ENCODE results near the gene CECR2.

Gene CECR2

DNA sequence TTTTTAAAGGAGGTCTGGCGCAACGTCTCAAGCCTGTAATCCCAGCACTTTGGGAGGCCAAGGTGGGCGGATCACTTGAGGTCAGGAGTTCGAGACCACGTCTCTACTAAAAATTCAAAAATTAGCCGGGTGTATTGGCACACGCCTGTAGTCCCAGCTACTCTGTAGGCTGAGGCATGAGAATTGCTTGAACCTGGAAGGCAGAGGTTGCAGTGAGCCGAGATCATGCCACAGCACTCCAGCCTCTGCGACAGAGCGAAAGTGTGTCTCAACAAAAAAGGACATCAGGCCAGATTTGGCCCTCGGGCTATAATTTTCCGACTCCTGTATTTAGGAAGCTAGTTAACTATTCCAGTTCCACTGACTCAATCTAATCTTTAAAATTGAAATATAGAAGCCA is 115.3 kb downstream of the CECR2 start:
- Histone ChIP-seq H3K4me3 (replicated peaks; ENCODE audit: insufficient read depth, low read length) (no peak overlapping the region), H3K27ac (replicated peaks) (no peak overlapping the region), H3K27me3 (ENCODE audit: insufficient read depth, poor library complexity, severe bottlenecking) (no peaks in the 10 kb centered on the region)
- DNase-seq (ENCODE audit: low read depth in 1 of 2, low spot score in 1 of 2) = no peak
- no peak for TF ChIP-seq REST (IDR thresholded peaks at IDR 0.05; ENCODE audit: insufficient replicate concordance, low read depth)
- TF ChIP-seq GABPA (IDR thresholded peaks at IDR 0.05; ENCODE audit: low read depth) = no peak
- TF ChIP-seq CTCF (IDR thresholded peaks at IDR 0.05; ENCODE audit: insufficient read depth, low read length) = no peak
- TF ChIP-seq SPI1 (IDR thresholded peaks at IDR 0.05; ENCODE audit: borderline replicate concordance, low read depth) = no peak
- no peak for TF ChIP-seq POLR2AphosphoS5 (IDR thresholded peaks at IDR 0.05; ENCODE audit: low read depth)

DNA sequence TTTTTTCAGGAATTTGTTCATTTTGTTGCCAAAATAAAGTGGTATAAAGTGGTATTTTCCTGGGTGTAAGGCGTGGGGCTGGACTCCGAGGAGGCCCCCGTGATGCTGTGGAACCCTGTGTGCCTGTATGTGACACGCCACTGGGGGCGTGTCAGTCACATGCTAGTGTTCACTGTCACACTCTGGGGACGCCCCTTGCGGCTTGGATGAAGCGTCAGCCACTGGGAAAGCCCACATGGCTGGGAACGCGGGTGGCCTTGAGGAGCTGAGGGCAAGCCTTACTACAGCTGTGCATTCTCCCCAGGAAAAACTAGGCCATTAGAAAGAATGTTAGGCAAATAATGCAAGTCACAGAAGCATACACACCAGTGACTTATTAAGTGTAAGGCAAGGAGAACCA is 117.1 kb downstream of the CECR2 start:
- Histone ChIP-seq H3K27ac (replicated peaks) (no peak overlapping the region), H3K4me3 (replicated peaks; ENCODE audit: insufficient read depth, low read length) (no peak overlapping the region), H3K27me3 (ENCODE audit: insufficient read depth, poor library complexity, severe bottlenecking) (no peaks in the 10 kb centered on the region)
- no peak for DNase-seq (ENCODE audit: low read depth in 1 of 2, low spot score in 1 of 2)
- TF ChIP-seq POLR2AphosphoS5 (IDR thresholded peaks at IDR 0.05; ENCODE audit: low read depth) (no peak), REST (IDR thresholded peaks at IDR 0.05; ENCODE audit: insufficient replicate concordance, low read depth) (no peak), SPI1 (IDR thresholded peaks at IDR 0.05; ENCODE audit: borderline replicate concordance, low read depth) (no peak), GABPA (IDR thresholded peaks at IDR 0.05; ENCODE audit: low read depth) (no peak)

DNA sequence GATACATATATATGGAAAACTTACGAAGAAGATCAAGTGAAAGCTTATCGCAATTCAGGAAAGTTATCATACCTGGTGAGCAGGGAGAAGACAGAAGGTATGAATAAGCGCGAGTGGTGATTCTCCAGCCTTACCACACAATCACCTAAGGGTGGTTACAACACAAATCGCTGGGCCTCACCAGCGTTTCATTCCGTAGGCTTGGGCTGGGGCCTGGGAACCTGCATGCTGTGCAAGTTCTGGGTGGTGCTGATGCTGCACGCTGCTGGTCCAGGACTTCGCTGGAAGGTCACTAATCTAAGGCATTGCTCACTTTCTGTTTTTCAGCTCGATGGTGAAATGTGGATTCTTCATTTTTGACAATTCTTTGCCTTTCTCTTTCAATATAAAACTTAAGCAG is 117.5 kb downstream of the CECR2 start:
- Histone ChIP-seq H3K27me3 (ENCODE audit: insufficient read depth, poor library complexity, severe bottlenecking) (no peaks in the 10 kb centered on the region), H3K27ac (replicated peaks) (no peak overlapping the region), H3K4me3 (replicated peaks; ENCODE audit: insufficient read depth, low read length) (no peak overlapping the region)
- no peak for DNase-seq (ENCODE audit: low read depth in 1 of 2, low spot score in 1 of 2)
- TF ChIP-seq GABPA (IDR thresholded peaks at IDR 0.05; ENCODE audit: low read depth) = no peak
- no peak for TF ChIP-seq REST (IDR thresholded peaks at IDR 0.05; ENCODE audit: insufficient replicate concordance, low read depth)
- no peak for TF ChIP-seq POLR2AphosphoS5 (IDR thresholded peaks at IDR 0.05; ENCODE audit: low read depth)
- TF ChIP-seq SPI1 (IDR thresholded peaks at IDR 0.05; ENCODE audit: borderline replicate concordance, low read depth) = no peak
- TF ChIP-seq CTCF (IDR thresholded peaks at IDR 0.05; ENCODE audit: insufficient read depth, low read length) = no peak
